PC-9 (cell line): ENCODE data around the gene TDRD1. TPM values are rescaled to one million over a fixed set of nuclear protein-coding genes. Genes with fewer than 3 reads are reported as not detected.

Source experiments
- BruUV-seq: library from RNA; stranded (reverse); fragments of 400-500 nt; replicated peaks from 2 replicates; lab custom pipeline; 2021; lab: Mats Ljungman, UMichigan
- CTCF ChIA-PET: fragments of 300-600 bp; sonication (Branson Sonifier 250); formaldehyde crosslinking; loops from one replicate; lab custom pipeline; 2022; ENCODE audit warnings: antibody characterized with exemption; lab: Charles Lee
- POLR2A ChIA-PET: fragments of 300-600 bp; sonication (Branson Sonifier 250); formaldehyde crosslinking; loops from one replicate; lab custom pipeline; 2022; ENCODE audit warnings: antibody characterized with exemption; ENCODE audit not compliant: unreplicated experiment; lab: Charles Lee
- DNase-seq, 2 experiments: peaks; one replicate each; pipeline versions ENCODE4 v3.0.0 to v3.0.0-alpha.2; 2015 to 2022; ENCODE audit warnings: mixed read lengths in 1 of 2
- H2AFZ ChIP-seq: fragments of 200-600 bp; sonication (generic); 2 replicates; pipeline ENCODE4 v1.8.1; 2017; ENCODE audit warnings: antibody characterized with exemption
- H3F3A ChIP-seq: fragments of 200-600 bp; sonication (generic); 2 replicates; pipeline ENCODE4 v1.8.1; 2017; ENCODE audit warnings: antibody characterized with exemption, mild to moderate bottlenecking, low read depth; ENCODE audit not compliant: insufficient read depth
- H3K27ac ChIP-seq: fragments of 200-600 bp; sonication (generic); 2 replicates; pipeline ENCODE4 v1.6.1; 2016; ENCODE audit warnings: mixed run types
- H3K27me3 ChIP-seq: fragments of 200-600 bp; sonication (generic); 2 replicates; pipeline ENCODE4 v1.6.1; 2016; ENCODE audit warnings: low read depth, mixed run types; ENCODE audit not compliant: insufficient read depth
- H3K36me3 ChIP-seq: fragments of 200-600 bp; sonication (generic); 2 replicates; pipeline ENCODE4 v1.6.1; 2016; ENCODE audit warnings: low read depth, mixed run types
- H3K4me1 ChIP-seq: fragments of 200-600 bp; sonication (generic); replicated peaks from 2 replicates; pipeline ENCODE4 v1.6.1; 2016; ENCODE audit warnings: mixed run types; ENCODE audit not compliant: insufficient read depth
- H3K4me2 ChIP-seq: fragments of 200-600 bp; sonication (generic); 2 replicates; pipeline ENCODE4 v1.6.1; 2017; ENCODE audit warnings: mixed run types
- H3K4me3 ChIP-seq: fragments of 200-600 bp; sonication (generic); 2 replicates; pipeline ENCODE4 v1.6.1; 2016; ENCODE audit warnings: mixed run types
- H3K79me2 ChIP-seq: fragments of 200-600 bp; sonication (generic); 2 replicates; pipeline ENCODE4 v1.6.1; 2017; ENCODE audit warnings: low read depth, mixed run types
- H3K9me2 ChIP-seq: fragments of 200-600 bp; sonication (generic); 2 replicates; pipeline ENCODE4 v1.8.1; 2017; ENCODE audit warnings: mild to moderate bottlenecking; ENCODE audit not compliant: insufficient read depth
- H3K9me3 ChIP-seq: fragments of 200-600 bp; sonication (generic); 2 replicates; pipeline ENCODE4 v1.8.1; 2016; ENCODE audit warnings: low read depth; ENCODE audit not compliant: insufficient read depth
- H4K20me1 ChIP-seq: fragments of 200-600 bp; sonication (generic); 2 replicates; pipeline ENCODE4 v1.8.1; 2017; ENCODE audit not compliant: insufficient read depth
- CTCF ChIP-seq: fragments of 200-600 bp; sonication (generic); conservative IDR thresholded peaks from 2 replicates; pipeline ENCODE4 v1.6.1; 2017; ENCODE audit warnings: mixed run types, antibody characterized with exemption, mild to moderate bottlenecking, moderate library complexity
- EZH2 ChIP-seq: fragments of 200-600 bp; sonication (generic); IDR thresholded peaks from 2 replicates; pipeline ENCODE4 v1.8.0; 2017; ENCODE audit warnings: antibody characterized with exemption, low read depth
- intact Hi-C: fragments of 100-400 bp; cut with micrococcal nuclease; formaldehyde crosslinking; loops from one replicate; pipeline ENCODE4 v1.10.0; 2022; ENCODE audit not compliant: unreplicated experiment
- total RNA-seq: library from RNA; stranded (reverse); gene quantifications from 2 replicates; pipeline ENCODE4 v1.2.3, GENCODE V29; 2021

The TDRD1 gene
- total RNA-seq, 1 experiment from 2014 or later: not detected

GRCh38 chr10:114252092-114252491, 72.9 kb downstream of the TDRD1 start:
- POLR2A ChIA-PET: no interaction called here
- intact Hi-C loops: no loop called here
- BruUV-seq: no TSS peak
- H3K4me2 ChIP-seq: no peak overlapping the region
- H3K4me3 ChIP-seq: no peak overlapping the region
- H2AFZ ChIP-seq: no peak overlapping the region
- CTCF ChIA-PET: no interaction called here
- no peaks in the 10 kb centered on the region for H3K36me3 ChIP-seq
- H3K27me3 ChIP-seq: no peaks in the 10 kb centered on the region
- H3K27ac ChIP-seq: no peak overlapping the region
- no peak for DNase-seq
- no peaks in the 10 kb centered on the region for H4K20me1 ChIP-seq
- H3F3A ChIP-seq: peaks cover 6% of the 10 kb centered on the region; the same call in 1 of the 2 replicates
- no peaks in the 10 kb centered on the region for H3K9me3 ChIP-seq
- H3K4me1 ChIP-seq: peaks cover 9% of the 10 kb centered on the region
- no peaks in the 10 kb centered on the region for H3K9me2 ChIP-seq
- no peak for TF ChIP-seq CTCF
- TF ChIP-seq EZH2: no peak
- H3K79me2 ChIP-seq: no peaks in the 10 kb centered on the region

- TF ChIP-seq EZH2 (no peak), CTCF (no peak)
- BruUV-seq: no TSS peak
Observed at GRCh38 chr10:114252883-114253282, 73.7 kb downstream of the TDRD1 start.

DNA sequence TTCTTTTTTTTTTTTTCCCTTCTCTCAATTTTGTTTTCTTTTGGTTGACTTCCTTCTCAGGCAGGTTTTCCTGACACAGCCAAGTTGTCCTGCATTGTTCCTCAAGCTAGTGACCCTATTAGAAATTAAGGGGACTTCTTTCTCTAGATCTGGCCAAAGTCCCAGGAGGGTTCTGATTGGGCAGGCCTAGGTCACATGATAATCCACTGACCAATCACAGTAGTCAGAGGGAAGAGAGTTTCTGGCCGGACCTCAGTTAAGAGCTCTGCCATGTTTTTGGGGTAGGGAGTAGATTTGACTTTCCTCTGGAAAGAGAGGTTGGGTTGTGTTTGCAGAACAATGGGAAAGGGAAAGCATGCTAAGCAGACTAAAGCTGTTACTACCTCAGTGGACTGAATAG, 76.1 kb downstream of the TDRD1 start:
- no peaks in the 10 kb centered on the region for H3K9me2 ChIP-seq
- no peaks in the 10 kb centered on the region for H3K9me3 ChIP-seq
- no peak overlapping the region for H3K4me2 ChIP-seq
- BruUV-seq: no TSS peak
- intact Hi-C loops: no loop called here
- no peaks in the 10 kb centered on the region for H3K4me1 ChIP-seq
- H4K20me1 ChIP-seq: no peaks in the 10 kb centered on the region
- H3K79me2 ChIP-seq: no peaks in the 10 kb centered on the region
- H3K4me3 ChIP-seq: no peak overlapping the region
- DNase-seq: no peak
- no peaks in the 10 kb centered on the region for H3K36me3 ChIP-seq
- H3K27me3 ChIP-seq: no peaks in the 10 kb centered on the region
- H3K27ac ChIP-seq: no peak overlapping the region
- no peak for TF ChIP-seq CTCF
- no peak for TF ChIP-seq EZH2
- ChIA-PET CTCF (no interaction called here), POLR2A (no interaction called here)
- no peaks in the 10 kb centered on the region for H3F3A ChIP-seq
- no peak overlapping the region for H2AFZ ChIP-seq

More at GRCh38 chr10:114252883-114253282, 73.7 kb downstream of the TDRD1 start:
- Histone ChIP-seq H3K27ac (no peak overlapping the region), H3K4me2 (no peak overlapping the region), H3F3A (no peaks in the 10 kb centered on the region), H3K4me1 (peaks cover under 1% of the 10 kb centered on the region; the same call in 1 of the 2 replicates), H3K36me3 (no peaks in the 10 kb centered on the region), H3K4me3 (no peak overlapping the region), H4K20me1 (no peaks in the 10 kb centered on the region), H3K9me3 (no peaks in the 10 kb centered on the region), H3K27me3 (no peaks in the 10 kb centered on the region), H2AFZ (no peak overlapping the region), H3K79me2 (no peaks in the 10 kb centered on the region), H3K9me2 (no peaks in the 10 kb centered on the region)
- no peak for DNase-seq
- ChIA-PET CTCF (no interaction called here), POLR2A (no interaction called here)
- intact Hi-C loops: no loop called here
